MCF 10A (cell line): ENCODE measurements around the gene UGT1A5. TPM values are rescaled to one million over a fixed set of nuclear protein-coding genes. Genes with fewer than 3 reads are reported as not detected.
A peak's percentile ranks its signal among the peaks of the same experiment; 100 is the strongest.

Source experiments
- BruUV-seq: library from RNA; stranded (reverse); fragments of 400-500 nt; replicated peaks from 2 replicates; lab custom pipeline; 2021; lab: Mats Ljungman, UMichigan
- CTCF ChIA-PET: fragments of 300-600 bp; sonication (Branson Sonifier 250); formaldehyde crosslinking; extraction: SDS; loops from one replicate; lab custom pipeline; 2021; ENCODE audit warnings: antibody characterized with exemption, inconsistent platforms; lab: Yijun Ruan, JAX
- POLR2A ChIA-PET: fragments of 300-600, 350-650 bp; sonication (Branson Sonifier 250); formaldehyde crosslinking; extraction: SDS; loops from one replicate; lab custom pipeline; 2020; ENCODE audit warnings: antibody characterized with exemption, inconsistent platforms; lab: Yijun Ruan, JAX
- DNase-seq: peaks from one replicate; pipeline ENCODE4 v3.0.0-alpha.2; 2018; ENCODE audit not compliant: unreplicated experiment
- H3K27ac Mint-ChIP-seq: one replicate; pipeline ENCODE4 v1.8.0; 2022; ENCODE audit warnings: mild to moderate bottlenecking, low read depth, mixed read lengths; ENCODE audit not compliant: unreplicated experiment
- H3K27me3 Mint-ChIP-seq: one replicate; pipeline ENCODE4 v1.8.0; 2022; ENCODE audit warnings: mixed read lengths; ENCODE audit not compliant: insufficient read depth, unreplicated experiment
- H3K36me3 Mint-ChIP-seq: one replicate; pipeline ENCODE4 v1.8.0; 2022; ENCODE audit warnings: mild to moderate bottlenecking, moderate library complexity, mixed read lengths; ENCODE audit not compliant: insufficient read depth, unreplicated experiment
- H3K4me1 Mint-ChIP-seq: one replicate; pipeline ENCODE4 v1.8.0; 2022; ENCODE audit warnings: mixed read lengths; ENCODE audit not compliant: insufficient read depth, unreplicated experiment
- H3K4me3 Mint-ChIP-seq: one replicate; pipeline ENCODE4 v1.8.0; 2022; ENCODE audit warnings: mild to moderate bottlenecking, moderate library complexity, mixed read lengths; ENCODE audit not compliant: unreplicated experiment
- H3K9me3 Mint-ChIP-seq: one replicate; pipeline ENCODE4 v1.8.0; 2022; ENCODE audit warnings: mixed read lengths; ENCODE audit not compliant: unreplicated experiment
- CTCF ChIP-seq: fragments of 200-600 bp; IDR thresholded peaks from one replicate; pipeline ENCODE4 v1.8.0; 2022; ENCODE audit warnings: antibody characterized with exemption, mild to moderate bottlenecking; ENCODE audit not compliant: unreplicated experiment
- intact Hi-C: fragments of 100-400 bp; cut with micrococcal nuclease; formaldehyde crosslinking; loops from 2 replicates; pipeline ENCODE4 v1.14.1; 2022
- total RNA-seq: library from RNA; stranded (reverse); gene quantifications from 2 replicates; pipeline ENCODE4 v1.2.3, GENCODE V29; 2022

Gene UGT1A5
- total RNA-seq, 1 experiment from 2014 or later: not detected

DNA sequence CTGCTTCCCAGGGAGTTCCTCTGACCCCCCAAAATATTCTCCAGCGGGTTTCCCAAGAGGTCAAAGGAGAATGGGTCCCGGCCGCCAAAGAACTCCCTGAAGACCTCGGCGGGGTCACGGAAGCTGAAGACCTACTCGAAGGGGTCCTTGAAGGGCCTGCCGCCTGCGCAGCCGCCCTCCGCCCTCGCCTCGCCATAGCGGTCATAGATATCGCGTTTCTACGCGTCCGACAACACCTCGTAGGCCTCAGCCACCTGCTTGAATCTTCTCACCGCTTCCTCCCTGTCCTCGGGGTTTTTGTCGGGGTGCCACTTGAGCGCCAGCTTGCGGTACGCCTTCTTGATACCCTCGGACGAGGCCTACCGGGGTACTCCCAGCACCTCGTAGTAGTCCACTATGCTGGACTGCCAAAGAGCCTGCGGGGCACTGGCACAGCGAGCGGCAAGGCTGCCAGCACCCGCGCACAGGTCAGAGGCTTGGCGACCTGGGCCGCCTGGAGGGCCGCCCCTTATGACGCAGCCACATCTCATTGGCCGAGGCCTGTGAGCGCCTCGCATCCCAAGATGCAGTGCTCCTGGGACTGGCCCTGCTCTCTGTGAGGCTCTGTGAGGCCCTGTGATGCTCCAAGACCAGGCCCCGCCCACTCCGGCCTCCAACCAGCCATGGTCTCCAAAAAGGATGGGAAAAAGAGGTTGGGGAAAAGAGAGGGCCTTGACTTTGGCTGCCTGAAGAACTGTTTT lies 42.3 kb downstream of the UGT1A5 start:
- intact Hi-C loops: no loop called here
- no peaks in the 10 kb centered on the region for H3K27me3 Mint-ChIP-seq
- ChIA-PET CTCF (no interaction called here), POLR2A (no interaction called here)
- no peaks in the 10 kb centered on the region for H3K36me3 Mint-ChIP-seq
- H3K9me3 Mint-ChIP-seq: peaks cover 12% of the 10 kb centered on the region
- no TSS peak for BruUV-seq
- no peak overlapping the region for H3K4me3 Mint-ChIP-seq
- DNase-seq: no peak
- no peaks in the 10 kb centered on the region for H3K4me1 Mint-ChIP-seq
- TF ChIP-seq CTCF: no peak
- no peak overlapping the region for H3K27ac Mint-ChIP-seq

GRCh38 chr2:233756429-233757081 lies 43.8 kb downstream of the UGT1A5 start:
- ChIA-PET POLR2A (interaction anchor here (0.7 kb wide), 1 partner anchor 384 kb away, joined by 3 read pairs; no protein-coding TSS in a partner anchor), CTCF (interaction anchor here (1.2 kb wide), 1 partner anchor 45 kb away, joined by 3 read pairs; no protein-coding TSS in a partner anchor)
- no peak overlapping the region for H3K27ac Mint-ChIP-seq
- no peaks in the 10 kb centered on the region for H3K36me3 Mint-ChIP-seq
- no peaks in the 10 kb centered on the region for H3K4me1 Mint-ChIP-seq
- TF ChIP-seq CTCF: no peak
- H3K9me3 Mint-ChIP-seq: peaks cover 4% of the 10 kb centered on the region
- intact Hi-C loops: no loop called here
- no TSS peak for BruUV-seq
- H3K4me3 Mint-ChIP-seq: no peak overlapping the region
- H3K27me3 Mint-ChIP-seq: no peaks in the 10 kb centered on the region
- peak; percentile 5 for DNase-seq

DNA sequence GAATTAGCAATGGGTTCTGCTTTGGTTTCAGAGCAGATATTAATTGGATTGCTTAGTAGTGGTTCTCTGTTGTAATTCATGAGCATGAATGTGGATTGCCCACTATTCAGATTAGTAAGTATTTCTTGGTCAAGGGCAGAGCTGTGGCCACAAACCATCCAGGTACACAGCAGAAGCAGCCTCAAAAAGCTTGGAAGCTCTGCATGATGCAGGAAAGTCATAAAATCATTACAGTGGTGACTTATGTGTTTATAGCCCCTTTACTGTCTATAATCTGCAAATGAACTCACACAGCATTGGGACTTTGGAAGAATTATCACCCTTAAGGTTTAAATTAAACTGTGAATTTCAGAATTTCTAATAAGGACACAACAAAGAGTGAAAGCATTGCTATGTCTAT lies 45.4 kb downstream of the UGT1A5 start:
- no TSS peak for BruUV-seq
- no peak for TF ChIP-seq CTCF
- no peak overlapping the region for H3K27ac Mint-ChIP-seq
- POLR2A ChIA-PET: no interaction called here
- no peaks in the 10 kb centered on the region for H3K36me3 Mint-ChIP-seq
- no peak for DNase-seq
- no peaks in the 10 kb centered on the region for H3K4me1 Mint-ChIP-seq
- intact Hi-C loops: no loop called here
- H3K27me3 Mint-ChIP-seq: no peaks in the 10 kb centered on the region
- CTCF ChIA-PET: interaction anchor here (0.9 kb wide), 1 partner anchor 40 kb away, joined by 3 read pairs; no protein-coding TSS in a partner anchor
- H3K4me3 Mint-ChIP-seq: no peak overlapping the region
- H3K9me3 Mint-ChIP-seq: no peaks in the 10 kb centered on the region

DNA sequence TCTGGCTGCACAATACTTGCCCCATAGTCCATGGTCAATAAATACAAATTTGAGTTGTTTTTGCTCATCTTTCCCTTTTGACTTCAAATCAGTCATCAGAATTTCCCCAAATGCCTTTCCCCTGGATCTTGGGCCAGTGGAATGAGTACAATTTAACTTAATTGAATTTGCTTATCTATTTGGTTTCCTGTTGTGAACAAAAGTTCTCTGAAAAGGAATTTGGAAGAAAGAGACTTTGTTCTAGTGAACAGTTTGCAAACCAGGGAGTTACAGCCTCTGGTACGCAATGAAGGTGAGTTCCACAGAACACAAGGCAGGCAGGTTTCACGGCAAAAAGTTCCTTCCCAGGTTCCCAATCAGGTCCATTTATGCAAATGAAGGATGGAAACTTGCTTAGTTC lies 46.1 kb downstream of the UGT1A5 start:
- ChIA-PET POLR2A (no interaction called here), CTCF (interaction anchor here (0.9 kb wide), 1 partner anchor 40 kb away, joined by 3 read pairs; no protein-coding TSS in a partner anchor)
- Mint-ChIP-seq H3K4me3 (no peak overlapping the region), H3K9me3 (no peaks in the 10 kb centered on the region), H3K27me3 (no peaks in the 10 kb centered on the region), H3K36me3 (no peaks in the 10 kb centered on the region), H3K4me1 (peaks cover 5% of the 10 kb centered on the region), H3K27ac (no peak overlapping the region)
- no peak for DNase-seq
- TF ChIP-seq CTCF: no peak
- intact Hi-C loops: no loop called here
- BruUV-seq: no TSS peak
